Thoracic aorta (tissue), 2 donors: Measurements from ENCODE around the gene MTHFD1L. TPM values are rescaled to one million over a fixed set of nuclear protein-coding genes. Genes with fewer than 3 reads are reported as not detected.

Experiments used
- ATAC-seq: fragments of 150-250 bp; one replicate; pipeline ENCODE4 v1.8.0; 2017; ENCODE audit warnings: low read depth; ENCODE audit not compliant: insufficient number of reproducible peaks, low FRiP score
- DNase-seq: peaks from one replicate; pipeline ENCODE4 v3.0.0-alpha.2; 2020; ENCODE audit warnings: low spot score
- H3K27ac ChIP-seq, 2 donors: fragments of 200-600 bp; sonication (generic); 1 replicate in 1 of 2; 2 replicates in 1 of 2; pipeline ENCODE4 v1.5.1; 2016; ENCODE audit warnings: mild to moderate bottlenecking in 2 of 2, moderate library complexity in 2 of 2
- H3K27me3 ChIP-seq: fragments of 200-600 bp; sonication (generic); replicated peaks from 2 replicates; pipeline ENCODE4 v1.6.0; 2016; ENCODE audit warnings: mild to moderate bottlenecking; ENCODE audit not compliant: insufficient read depth
- H3K36me3 ChIP-seq: fragments of 200-600 bp; sonication (generic); one replicate; pipeline ENCODE4 v1.5.1; 2016
- H3K4me1 ChIP-seq, 2 donors: fragments of 200-600 bp; sonication (generic); 1 replicate in 1 of 2; 2 replicates in 1 of 2; pipeline versions ENCODE4 v1.5.1 to v1.6.0; 2016; ENCODE audit warnings: low read depth in 2 of 2, mild to moderate bottlenecking in 1 of 2; ENCODE audit not compliant: control insufficient read depth in 1 of 2
- H3K4me3 ChIP-seq: fragments of 200-600 bp; sonication (generic); 2 replicates; pipeline ENCODE4 v1.5.1; 2016; ENCODE audit warnings: mild to moderate bottlenecking
- H3K9me3 ChIP-seq: fragments of 200-600 bp; sonication (generic); 2 replicates; pipeline ENCODE4 v1.5.1; 2016
- CTCF ChIP-seq: fragments of 200-600 bp; sonication (generic); IDR thresholded peaks from one replicate; pipeline ENCODE4 v1.5.1; 2019; ENCODE audit warnings: antibody characterized with exemption
- total RNA-seq, 2 donors: library from RNA; depleted of rRNA; stranded (reverse); fragments of >200 nt; gene quantifications; one replicate each; pipeline versions ENCODE4 v1.1.0 to v1.2.3, GENCODE V29; 2016

MTHFD1L gene
- total RNA-seq, 2 donors from 2014 or later = 52.8 to 77.3 TPM

GRCh38 chr6:151054306-151054705 is 188.8 kb downstream of the MTHFD1L start:
- ATAC-seq (no peak), DNase-seq (no peak)
- Histone ChIP-seq H3K27me3 (no peaks in the 10 kb centered on the region), H3K9me3 (no peaks in the 10 kb centered on the region), H3K36me3 (no peaks in the 10 kb centered on the region), H3K4me1 (peaks cover 4 to 25% of the 10 kb centered on the region in 2 donors), H3K4me3 (peak overlapping the region; percentile 23), H3K27ac (peak overlapping the region in 1 of 2 donors; percentile 25)
- TF ChIP-seq CTCF = no peak

- H3K9me3 ChIP-seq = no peaks in the 10 kb centered on the region
- no peaks in the 10 kb centered on the region for H3K36me3 ChIP-seq
- no peak overlapping the region for H3K27ac ChIP-seq
- H3K4me1 ChIP-seq = peaks cover 4 to 25% of the 10 kb centered on the region in 2 donors
- H3K27me3 ChIP-seq = no peaks in the 10 kb centered on the region
- no peak for TF ChIP-seq CTCF
- no peak overlapping the region for H3K4me3 ChIP-seq
- DNase-seq (no peak), ATAC-seq (no peak)
These were observed 190.9 kb downstream of the MTHFD1L start for GRCh38 chr6:151056230-151056907.

- Histone ChIP-seq H3K27ac (no peak overlapping the region), H3K27me3 (no peaks in the 10 kb centered on the region), H3K36me3 (no peaks in the 10 kb centered on the region), H3K4me1 (peaks cover 4 to 26% of the 10 kb centered on the region in 2 donors), H3K9me3 (no peaks in the 10 kb centered on the region), H3K4me3 (no peak overlapping the region)
- ATAC-seq (no peak), DNase-seq (no peak)
- no peak for TF ChIP-seq CTCF
These were observed 191.6 kb downstream of the MTHFD1L start for GRCh38 chr6:151057061-151057460.

- Histone ChIP-seq H3K36me3 (no peaks in the 10 kb centered on the region), H3K9me3 (no peaks in the 10 kb centered on the region), H3K4me1 (peaks cover 10 to 38% of the 10 kb centered on the region in 2 donors), H3K27me3 (no peaks in the 10 kb centered on the region), H3K27ac (no peak overlapping the region), H3K4me3 (no peak overlapping the region)
- ATAC-seq (no peak), DNase-seq (no peak)
- no peak for TF ChIP-seq CTCF
These were observed 192.7 kb downstream of the MTHFD1L start for GRCh38 chr6:151058021-151058733.

- H3K4me3 ChIP-seq = no peak overlapping the region
- no peaks in the 10 kb centered on the region for H3K36me3 ChIP-seq
- H3K9me3 ChIP-seq = no peaks in the 10 kb centered on the region
- no peak for ATAC-seq
- H3K27me3 ChIP-seq = no peaks in the 10 kb centered on the region
- no peak for DNase-seq
- peaks cover 18 to 38% of the 10 kb centered on the region in 2 donors for H3K4me1 ChIP-seq
- TF ChIP-seq CTCF = no peak
- no peak overlapping the region for H3K27ac ChIP-seq
These were observed 194.2 kb downstream of the MTHFD1L start for GRCh38 chr6:151059612-151060095.
